SK-N-SH (cell line): ENCODE results near the gene ADAM20.

Experiments used
- EZH2phosphoT487 ChIP-seq: fragments of 200-600 bp; sonication (generic); IDR thresholded peaks from 2 replicates; pipeline ENCODE4 v1.6.1; 2017; ENCODE audit warnings: low read depth, mixed run types, mild to moderate bottlenecking, antibody characterized with exemption, moderate library complexity, borderline replicate concordance
- GATA2 ChIP-seq: sonication (generic); formaldehyde crosslinking; IDR thresholded peaks from 2 replicates; pipeline ENCODE4 v1.5.0; 2020; ENCODE audit warnings: mild to moderate bottlenecking, missing genetic modification reagents
- JUND ChIP-seq: IDR thresholded peaks from 2 replicates; pipeline ENCODE4 v1.4.0; 2012
- MAX ChIP-seq: IDR thresholded peaks from 2 replicates; pipeline ENCODE4 v1.4.0; 2012; ENCODE audit warnings: low read depth
- MXI1 ChIP-seq: IDR thresholded peaks from 2 replicates; pipeline ENCODE4 v1.6.1; 2012; ENCODE audit warnings: mild to moderate bottlenecking, low read depth, low read length, improper control_type of control experiment
- PBX3 ChIP-seq: IDR thresholded peaks from 2 replicates; pipeline ENCODE4; 2012
- POLR2AphosphoS5 ChIP-seq: IDR thresholded peaks from 2 replicates; pipeline ENCODE4 v1.6.1; 2012; ENCODE audit warnings: low read depth, low read length
- SIN3A ChIP-seq: IDR thresholded peaks from 2 replicates; pipeline ENCODE4 v1.6.1; 2012; ENCODE audit warnings: low read depth, mild to moderate bottlenecking, low read length, moderate library complexity, borderline replicate concordance
- TCF12 ChIP-seq: IDR thresholded peaks from 2 replicates; pipeline ENCODE4 v1.4.0; 2012
- YY1 ChIP-seq: IDR thresholded peaks from 2 replicates; pipeline ENCODE4 v1.4.0; 2012; ENCODE audit warnings: low read depth, mild to moderate bottlenecking
- TF ChIP-seq, protein P1 (sequence below): IDR thresholded peaks from 2 replicates; pipeline ENCODE4 v1.4.0; 2012; ENCODE audit warnings: low read depth, borderline replicate concordance
- TF ChIP-seq, protein P2 (sequence below): fragments of 200-600 bp; sonication (generic); IDR thresholded peaks from 2 replicates; pipeline ENCODE4 v1.6.1; 2017; ENCODE audit warnings: antibody characterized with exemption, mild to moderate bottlenecking, moderate library complexity

DNA sequence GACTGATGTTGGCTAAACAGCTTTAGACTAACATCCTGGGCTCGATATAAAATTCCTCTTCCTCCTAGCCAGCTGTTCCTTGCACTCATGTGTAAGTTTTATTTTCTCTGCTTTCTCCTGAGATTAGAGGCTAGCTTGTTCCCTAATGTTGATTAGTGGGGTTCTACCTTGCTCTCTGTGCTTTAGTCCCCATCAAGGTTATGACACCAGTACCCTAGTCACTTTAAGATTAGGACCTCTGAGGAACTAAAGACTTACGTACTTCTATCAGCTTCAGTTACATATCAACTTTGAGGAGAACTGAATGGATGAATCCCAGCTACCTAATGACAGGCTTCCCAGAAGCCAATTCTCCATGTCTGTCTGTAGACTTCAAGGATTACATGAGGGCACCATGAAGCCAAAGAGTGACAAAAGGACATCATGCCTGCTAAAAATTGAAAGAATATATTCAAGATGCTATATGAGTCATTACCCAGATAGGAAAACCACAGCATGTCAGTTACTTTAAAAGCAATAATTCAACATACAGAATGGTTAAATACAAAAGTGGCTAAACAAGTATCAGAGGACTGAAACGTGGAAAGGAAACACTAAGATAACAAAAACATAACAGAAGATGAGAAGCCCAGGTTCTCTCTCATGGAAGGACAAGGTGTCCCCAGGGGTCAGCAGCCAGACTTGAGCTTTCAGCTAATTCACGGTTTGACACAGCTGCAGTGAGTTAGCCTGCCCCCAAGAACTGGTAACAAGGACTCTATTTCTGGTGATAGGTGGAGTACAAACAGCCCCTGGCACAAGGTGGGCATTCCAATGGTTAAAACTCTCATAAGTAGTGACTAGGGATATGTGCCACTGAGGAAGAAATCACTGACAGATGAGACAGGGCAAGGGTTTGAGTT lies 20.4 kb downstream of the ADAM20 start:
- TF ChIP-seq SIN3A (no peak), YY1 (no peak), MAX (no peak), TCF12 (no peak), POLR2AphosphoS5 (no peak), JUND (no peak), MXI1 (no peak), PBX3 (no peak), EZH2phosphoT487 (no peak), GATA2 (CRISPR knock-in tag) (no peak)
- TF ChIP-seq, protein P1, sequence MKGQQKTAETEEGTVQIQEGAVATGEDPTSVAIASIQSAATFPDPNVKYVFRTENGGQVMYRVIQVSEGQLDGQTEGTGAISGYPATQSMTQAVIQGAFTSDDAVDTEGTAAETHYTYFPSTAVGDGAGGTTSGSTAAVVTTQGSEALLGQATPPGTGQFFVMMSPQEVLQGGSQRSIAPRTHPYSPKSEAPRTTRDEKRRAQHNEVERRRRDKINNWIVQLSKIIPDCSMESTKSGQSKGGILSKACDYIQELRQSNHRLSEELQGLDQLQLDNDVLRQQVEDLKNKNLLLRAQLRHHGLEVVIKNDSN = no peak
- TF ChIP-seq, protein P2, sequence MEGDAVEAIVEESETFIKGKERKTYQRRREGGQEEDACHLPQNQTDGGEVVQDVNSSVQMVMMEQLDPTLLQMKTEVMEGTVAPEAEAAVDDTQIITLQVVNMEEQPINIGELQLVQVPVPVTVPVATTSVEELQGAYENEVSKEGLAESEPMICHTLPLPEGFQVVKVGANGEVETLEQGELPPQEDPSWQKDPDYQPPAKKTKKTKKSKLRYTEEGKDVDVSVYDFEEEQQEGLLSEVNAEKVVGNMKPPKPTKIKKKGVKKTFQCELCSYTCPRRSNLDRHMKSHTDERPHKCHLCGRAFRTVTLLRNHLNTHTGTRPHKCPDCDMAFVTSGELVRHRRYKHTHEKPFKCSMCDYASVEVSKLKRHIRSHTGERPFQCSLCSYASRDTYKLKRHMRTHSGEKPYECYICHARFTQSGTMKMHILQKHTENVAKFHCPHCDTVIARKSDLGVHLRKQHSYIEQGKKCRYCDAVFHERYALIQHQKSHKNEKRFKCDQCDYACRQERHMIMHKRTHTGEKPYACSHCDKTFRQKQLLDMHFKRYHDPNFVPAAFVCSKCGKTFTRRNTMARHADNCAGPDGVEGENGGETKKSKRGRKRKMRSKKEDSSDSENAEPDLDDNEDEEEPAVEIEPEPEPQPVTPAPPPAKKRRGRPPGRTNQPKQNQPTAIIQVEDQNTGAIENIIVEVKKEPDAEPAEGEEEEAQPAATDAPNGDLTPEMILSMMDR = no peak
